ENCODE results near the gene FIBCD1.

Gene FIBCD1

DNA sequence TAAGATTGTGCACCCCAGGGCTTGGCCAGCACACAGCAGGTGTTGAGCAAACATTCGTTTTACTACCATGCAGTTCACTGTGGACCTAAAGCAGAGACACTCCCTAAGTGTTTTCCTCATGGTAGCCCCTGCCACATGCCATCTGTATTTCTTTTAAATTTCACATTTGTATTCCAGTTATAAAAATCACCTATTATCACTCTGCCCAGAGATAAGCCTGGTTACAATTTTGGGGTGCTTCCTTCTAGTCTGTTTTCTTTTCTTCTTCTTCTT, 10.9 kb upstream of the FIBCD1 start:
- TF ChIP-seq GATA2 (IDR thresholded peaks at IDR 0.05; ENCODE audit: low read depth, low read length) (no peak), GATA3 (IDR thresholded peaks at IDR 0.05; ENCODE audit: low read depth, low read length) (no peak)

DNA sequence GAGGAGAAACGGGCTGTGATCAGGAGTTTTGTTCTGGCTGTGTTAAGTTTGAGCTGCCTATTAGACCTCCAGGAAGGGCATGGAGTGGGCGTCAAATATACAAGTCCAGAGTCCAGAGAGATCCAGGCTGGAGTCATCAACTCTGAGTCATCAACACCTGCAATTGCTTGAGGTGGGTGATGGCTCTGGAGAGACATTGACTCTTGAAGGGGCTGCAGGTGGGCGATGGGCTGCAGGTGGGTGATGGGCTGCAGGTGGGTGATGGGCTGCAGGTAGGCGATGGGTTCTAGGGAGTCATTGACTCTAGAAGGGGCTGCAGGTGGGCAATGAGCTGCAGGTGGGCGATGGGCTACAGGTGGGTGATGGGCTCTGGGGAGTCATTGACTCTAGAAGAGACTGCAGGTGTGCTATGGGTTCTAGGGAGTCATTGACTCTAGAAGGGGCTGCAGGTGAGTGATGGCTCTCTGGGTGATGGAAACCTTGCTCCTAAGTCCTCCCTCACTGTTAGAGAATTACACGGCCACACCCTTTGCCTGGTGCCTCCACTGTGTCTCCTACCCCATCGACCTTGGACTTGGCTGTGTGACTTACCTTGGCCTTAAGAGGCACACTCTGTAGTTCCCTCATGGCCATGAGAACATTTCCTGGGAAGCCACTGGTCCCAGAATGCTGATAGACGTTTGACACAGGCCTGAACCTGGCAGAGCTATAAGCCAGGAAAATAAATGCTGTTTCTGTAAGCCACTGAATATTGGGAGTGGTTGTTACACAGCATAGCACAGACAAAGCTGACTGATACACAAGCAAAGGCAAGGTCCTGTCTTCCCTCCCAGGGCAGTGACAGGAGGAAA, 10.4 kb upstream of the FIBCD1 start:
- no peak for TF ChIP-seq GATA2 (IDR thresholded peaks at IDR 0.05; ENCODE audit: low read depth, low read length)
- TF ChIP-seq GATA3 (IDR thresholded peaks at IDR 0.05; ENCODE audit: low read depth, low read length) = no peak

DNA sequence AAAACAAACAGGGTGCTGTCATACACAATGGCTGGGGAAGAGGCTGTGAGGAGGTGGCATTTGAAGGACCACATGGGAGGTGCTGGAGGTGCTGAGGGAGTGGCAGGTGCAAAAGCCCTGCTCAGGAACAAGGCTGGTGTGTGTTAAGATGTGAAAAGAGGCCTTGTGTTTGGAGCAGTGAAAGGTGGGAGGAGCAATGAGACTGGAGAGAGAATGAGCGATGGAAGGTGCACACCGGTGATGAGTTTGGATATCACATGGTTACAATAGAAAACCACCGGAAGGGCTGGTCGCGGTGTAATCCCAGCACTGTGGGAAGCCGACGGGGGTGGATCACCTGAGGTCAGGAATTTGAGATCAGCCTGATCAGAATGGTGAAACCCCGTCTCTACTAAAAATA, 9.2 kb upstream of the FIBCD1 start:
- TF ChIP-seq GATA3 (IDR thresholded peaks at IDR 0.05; ENCODE audit: low read depth, low read length) (no peak), GATA2 (IDR thresholded peaks at IDR 0.05; ENCODE audit: low read depth, low read length) (no peak)

DNA sequence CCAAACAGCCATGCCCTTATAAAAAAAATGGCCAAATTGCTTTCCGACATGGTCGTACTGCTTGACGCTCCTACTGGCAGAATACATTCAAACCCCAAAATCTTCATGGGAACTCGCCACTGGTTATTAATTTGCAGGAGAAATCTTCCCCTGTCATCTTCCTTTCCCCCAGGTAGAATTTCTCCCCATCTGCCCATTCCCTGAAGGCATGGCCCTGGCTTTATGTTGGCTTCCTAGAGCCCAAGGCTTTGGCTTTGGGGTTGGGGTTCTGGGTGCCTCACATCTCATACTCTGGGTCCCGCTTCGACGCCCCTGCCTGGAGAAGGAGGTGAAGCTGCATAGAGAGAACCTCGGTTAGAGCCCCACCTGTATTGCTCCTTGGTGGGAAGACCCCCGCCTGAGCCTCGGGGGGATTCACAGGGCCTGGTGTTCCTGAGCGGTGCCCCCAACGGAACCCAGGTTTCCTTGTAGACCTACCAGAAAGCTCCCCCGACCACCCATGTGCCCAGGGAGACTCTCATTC, 8.6 kb upstream of the FIBCD1 start:
- TF ChIP-seq GATA2 (IDR thresholded peaks at IDR 0.05; ENCODE audit: low read depth, low read length) = no peak
- TF ChIP-seq GATA3 (IDR thresholded peaks at IDR 0.05; ENCODE audit: low read depth, low read length) = no peak

DNA sequence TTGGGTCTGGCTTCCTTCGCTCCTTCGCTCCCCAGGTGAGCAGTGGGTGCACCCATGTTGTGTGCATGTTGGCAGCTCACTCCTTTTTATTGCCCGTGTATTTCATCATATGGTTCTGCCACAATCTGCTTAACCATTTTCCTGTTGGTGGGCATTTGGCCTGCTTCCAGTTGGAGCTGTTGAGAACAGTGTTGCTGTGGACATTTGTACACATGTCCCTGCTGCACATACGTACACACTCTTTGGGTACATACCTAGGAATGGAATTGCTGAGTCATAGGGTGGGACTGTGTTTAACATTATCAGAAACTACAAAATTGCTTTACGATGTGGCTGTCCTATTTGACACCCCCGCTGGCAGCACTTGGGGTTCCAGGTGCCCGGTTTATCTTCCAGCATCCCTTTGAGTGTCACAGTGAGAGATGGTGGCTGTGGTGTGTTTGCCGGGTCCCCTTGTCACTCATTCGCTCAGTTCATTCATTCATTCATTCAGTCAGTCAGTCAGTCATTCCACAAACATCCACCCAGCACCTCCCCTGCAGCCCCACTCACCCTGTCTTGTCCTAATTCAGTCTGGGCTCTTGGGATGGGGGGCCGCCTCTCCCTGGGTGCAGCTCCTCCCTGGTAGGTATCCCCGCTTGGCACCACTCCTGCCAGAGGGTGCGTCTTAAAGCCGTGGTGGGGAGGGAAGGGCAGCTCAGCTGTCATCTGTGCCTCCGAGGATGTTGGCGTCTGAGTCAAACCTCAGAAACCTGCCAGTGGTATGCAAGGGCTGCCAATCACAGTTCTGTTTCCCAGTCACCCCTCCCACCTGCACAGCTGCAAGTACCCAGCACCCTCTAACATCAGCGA, 7.9 kb upstream of the FIBCD1 start:
- TF ChIP-seq GATA2 (IDR thresholded peaks at IDR 0.05; ENCODE audit: low read depth, low read length) = no peak
- no peak for TF ChIP-seq GATA3 (IDR thresholded peaks at IDR 0.05; ENCODE audit: low read depth, low read length)

DNA sequence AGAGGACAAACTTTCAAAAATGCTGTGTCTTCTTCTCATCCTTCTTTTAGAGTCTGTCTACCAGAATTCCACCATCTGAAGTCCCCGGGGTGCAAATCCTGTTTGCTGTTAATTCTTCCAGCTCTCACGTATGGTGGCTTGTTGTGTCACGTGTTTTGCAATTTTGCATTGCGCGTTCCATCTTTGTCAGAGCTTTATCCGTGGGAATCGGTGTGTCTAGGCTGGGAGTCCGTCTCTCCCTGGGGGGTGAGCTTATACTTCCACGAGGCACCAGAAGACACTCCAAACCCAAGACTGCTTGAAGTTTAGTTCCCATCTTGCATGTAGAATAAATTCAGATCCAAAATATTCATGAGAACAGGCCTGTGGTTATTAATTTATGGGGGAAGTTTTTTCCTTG, 6.1 kb upstream of the FIBCD1 start:
- TF ChIP-seq GATA3 (IDR thresholded peaks at IDR 0.05; ENCODE audit: low read depth, low read length) (no peak), GATA2 (IDR thresholded peaks at IDR 0.05; ENCODE audit: low read depth, low read length) (no peak)

DNA sequence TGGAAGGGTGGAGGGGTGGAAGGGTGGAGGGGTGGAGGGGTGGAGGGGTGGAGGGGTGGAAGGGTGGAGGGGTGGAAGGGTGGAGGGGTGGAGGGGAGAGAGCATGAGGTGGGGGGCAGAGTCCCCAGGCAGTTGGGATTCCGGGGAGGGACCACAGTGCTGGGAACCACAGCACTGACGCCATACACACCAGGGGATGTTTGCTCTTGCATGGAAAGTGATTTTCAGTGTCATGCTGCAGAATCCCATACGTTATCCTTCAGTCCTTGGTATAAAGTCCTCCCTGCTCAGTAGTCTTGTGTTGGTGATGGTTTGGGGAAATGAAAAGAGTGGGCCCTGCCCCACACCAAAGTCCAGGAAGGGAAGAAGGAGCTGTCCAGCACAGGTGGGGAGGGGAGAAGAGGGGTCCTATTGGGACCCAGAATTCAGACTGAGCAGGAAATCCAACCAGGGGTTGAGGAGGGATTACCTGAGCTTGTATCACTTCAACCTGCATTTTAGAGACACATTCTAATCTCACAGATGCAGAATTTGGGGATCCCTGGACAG, 5.5 kb upstream of the FIBCD1 start:
- TF ChIP-seq GATA2 (IDR thresholded peaks at IDR 0.05; ENCODE audit: low read depth, low read length) (no peak), GATA3 (IDR thresholded peaks at IDR 0.05; ENCODE audit: low read depth, low read length) (no peak)

DNA sequence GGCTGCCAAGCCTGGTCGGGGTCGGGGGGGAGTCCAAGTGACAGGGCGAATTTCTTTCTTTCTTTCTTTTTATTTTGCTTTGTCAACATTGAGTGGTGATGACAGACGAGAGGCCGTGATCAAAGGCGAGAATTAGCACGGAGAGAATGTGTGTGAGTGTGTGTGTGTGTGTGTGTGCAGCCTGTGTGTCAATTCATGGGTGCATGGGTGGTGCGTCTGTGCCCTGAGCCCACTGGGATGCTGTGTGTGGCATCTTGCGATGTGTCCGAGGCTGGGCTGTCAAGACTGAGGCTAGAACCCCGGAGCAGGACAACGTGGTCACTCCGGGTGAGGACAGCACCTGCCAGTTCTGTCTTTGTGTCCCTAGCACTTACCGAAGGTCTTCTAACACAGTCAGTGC, 4.7 kb upstream of the FIBCD1 start:
- TF ChIP-seq GATA3 (IDR thresholded peaks at IDR 0.05; ENCODE audit: low read depth, low read length) (no peak), GATA2 (IDR thresholded peaks at IDR 0.05; ENCODE audit: low read depth, low read length) (no peak)

DNA sequence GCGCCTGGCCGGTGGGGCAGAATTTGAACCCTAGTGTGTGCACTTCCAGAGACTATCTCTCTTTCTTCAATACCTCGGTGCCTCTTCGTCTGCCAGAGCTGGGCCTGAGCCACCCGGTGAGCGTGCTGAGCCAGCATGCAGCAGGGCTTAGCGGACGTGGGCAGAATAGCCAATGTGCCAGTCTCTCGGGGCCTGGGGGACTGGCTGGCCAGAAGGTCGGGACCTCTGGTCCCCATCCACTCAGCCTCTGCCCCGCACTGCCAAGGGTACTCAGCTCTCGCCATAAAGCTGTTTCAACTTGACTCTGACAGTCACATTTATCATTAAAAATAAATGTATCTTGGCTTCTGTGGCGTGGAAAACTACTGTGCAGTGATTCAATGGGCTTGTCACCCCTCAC, 4.2 kb upstream of the FIBCD1 start:
- no peak for TF ChIP-seq GATA3 (IDR thresholded peaks at IDR 0.05; ENCODE audit: low read depth, low read length)

DNA sequence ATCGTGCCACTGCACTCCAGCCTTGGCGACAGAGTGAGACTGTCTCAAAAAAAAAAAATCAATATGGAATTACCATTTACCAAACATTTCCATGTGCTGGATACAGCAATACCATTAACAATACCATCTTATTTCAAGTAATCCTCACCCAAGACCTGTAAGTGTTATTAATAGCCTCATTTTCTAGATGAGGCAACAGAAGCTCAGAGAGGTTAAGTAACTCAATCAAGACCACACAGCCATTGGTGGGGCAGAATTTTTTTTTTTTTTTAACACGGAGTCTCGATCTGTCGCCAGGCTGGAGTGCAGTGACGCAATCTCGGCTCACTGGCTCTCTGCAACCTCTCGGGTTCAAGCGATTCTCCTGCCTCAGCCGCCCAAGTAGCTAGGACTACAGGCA, 3.6 kb upstream of the FIBCD1 start:
- TF ChIP-seq GATA3 (IDR thresholded peaks at IDR 0.05; ENCODE audit: low read depth, low read length) (no peak), GATA2 (IDR thresholded peaks at IDR 0.05; ENCODE audit: low read depth, low read length) (no peak)

DNA sequence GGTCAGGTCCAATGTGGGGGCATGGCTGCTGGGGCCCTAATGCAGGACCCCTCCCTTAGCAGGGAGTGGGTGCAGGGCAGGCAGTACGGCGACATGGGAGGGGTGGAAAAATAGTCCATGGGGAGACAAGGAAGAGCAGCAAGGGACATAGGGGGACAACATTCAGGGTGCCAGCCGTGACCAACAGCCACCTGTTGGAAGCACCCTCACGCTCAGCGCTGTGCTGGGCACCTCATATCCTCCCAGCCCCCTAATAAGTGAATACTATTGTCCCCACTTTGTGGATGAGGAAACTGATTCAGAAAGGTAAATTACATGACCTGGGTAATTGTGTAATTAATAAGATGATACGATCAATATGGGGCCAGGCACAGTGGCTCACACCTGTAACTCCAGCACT, 3.0 kb upstream of the FIBCD1 start:
- TF ChIP-seq GATA3 (IDR thresholded peaks at IDR 0.05; ENCODE audit: low read depth, low read length) (no peak), GATA2 (IDR thresholded peaks at IDR 0.05; ENCODE audit: low read depth, low read length) (no peak)

DNA sequence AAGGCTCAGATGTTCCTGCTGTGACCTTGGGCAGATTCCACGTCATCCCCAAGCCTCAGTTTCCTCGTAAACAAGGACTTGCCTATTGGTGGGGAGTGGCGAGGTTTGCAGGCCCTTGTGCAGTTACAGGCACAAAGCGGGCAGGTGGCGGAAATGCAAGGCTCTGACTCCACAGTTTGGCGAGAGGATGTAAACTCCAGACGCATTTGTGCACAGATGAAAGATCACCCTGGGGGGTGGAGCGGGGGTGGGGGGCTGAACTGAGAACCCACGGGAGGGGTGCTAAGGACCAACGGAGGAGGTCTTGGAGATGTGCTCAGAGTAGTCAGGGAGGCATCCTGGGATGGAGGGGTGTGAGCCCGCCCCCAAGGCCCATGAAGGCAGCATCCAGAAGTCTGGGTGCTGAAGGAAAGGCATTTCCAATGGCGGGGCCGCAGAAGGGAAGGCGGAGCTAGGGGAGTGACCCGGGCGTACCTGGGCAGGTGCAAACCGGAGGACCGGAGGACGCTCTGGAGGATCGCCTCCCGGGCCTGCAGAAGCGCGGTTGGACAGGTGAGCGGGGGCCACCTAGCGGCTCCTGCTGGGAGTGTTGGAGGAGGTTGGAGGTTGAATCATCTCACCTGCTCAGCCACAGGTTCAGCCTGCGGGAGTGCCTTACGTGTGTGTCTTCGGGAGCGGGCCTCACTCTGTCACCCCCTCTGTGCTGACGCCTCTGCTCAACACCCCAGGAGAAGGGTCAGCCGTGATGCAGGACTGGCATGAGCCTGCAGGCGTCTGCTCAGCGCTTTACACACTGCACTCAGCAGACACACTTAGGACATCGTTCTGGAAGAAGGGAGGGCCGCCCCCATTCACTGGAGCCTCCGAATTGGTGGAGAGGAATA, 1.9 kb upstream of the FIBCD1 start:
- TF ChIP-seq GATA2 (IDR thresholded peaks at IDR 0.05; ENCODE audit: low read depth, low read length) (no peak), GATA3 (IDR thresholded peaks at IDR 0.05; ENCODE audit: low read depth, low read length) (no peak)

DNA sequence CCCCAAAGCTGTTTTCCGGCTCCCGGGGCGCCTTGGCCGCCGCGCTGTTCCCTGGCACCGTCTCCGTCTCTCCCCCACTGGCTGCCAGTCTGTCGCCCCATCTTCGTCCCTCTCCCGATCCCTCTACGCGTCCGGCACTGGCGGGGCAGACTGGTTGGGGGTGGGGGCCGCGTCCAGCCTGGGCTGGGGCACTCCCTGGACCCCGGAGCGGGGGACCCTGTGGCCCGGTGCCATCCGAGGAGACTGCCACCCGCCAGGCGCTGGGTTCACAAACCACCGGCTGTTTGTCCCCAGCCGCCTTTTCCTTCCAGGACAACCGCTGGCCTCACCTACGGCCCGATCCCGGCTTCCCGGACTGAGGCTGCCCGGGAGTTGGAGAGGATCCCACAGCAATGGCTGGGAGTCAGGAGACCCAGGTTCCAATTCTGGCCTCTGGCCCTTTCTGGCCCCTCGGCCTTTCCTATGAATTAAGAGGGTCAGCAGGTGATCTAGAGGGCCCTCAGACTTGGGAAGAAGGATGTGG, 1.0 kb upstream of the FIBCD1 start:
- no peak for TF ChIP-seq GATA2 (IDR thresholded peaks at IDR 0.05; ENCODE audit: low read depth, low read length)
- no peak for TF ChIP-seq GATA3 (IDR thresholded peaks at IDR 0.05; ENCODE audit: low read depth, low read length)
